ENCODE measurements around the gene MAML2. TPM values are rescaled to one million over a fixed set of nuclear protein-coding genes. Genes with fewer than 3 reads are reported as not detected.

MAML2 gene
- total RNA-seq, 4 donors from 2014 or later: 34.3 to 58.8 (median 56.0) TPM

- no peak for TF ChIP-seq CTCF (IDR thresholded peaks at IDR 0.05; ENCODE audit: low read depth)
Observed at GRCh38 chr11:96084610-96085318, 258.2 kb downstream of the MAML2 start.

- no peak for TF ChIP-seq CTCF (IDR thresholded peaks at IDR 0.05; ENCODE audit: low read depth)
Observed at GRCh38 chr11:96082936-96083335, 260.1 kb downstream of the MAML2 start.

- no peak for TF ChIP-seq CTCF (IDR thresholded peaks at IDR 0.05; ENCODE audit: low read depth)
Observed at GRCh38 chr11:96082002-96082899, 260.7 kb downstream of the MAML2 start.

GRCh38 chr11:96081561-96081960, 261.4 kb downstream of the MAML2 start:
- no peak for TF ChIP-seq CTCF (IDR thresholded peaks at IDR 0.05; ENCODE audit: low read depth)

GRCh38 chr11:96079691-96080090, 263.3 kb downstream of the MAML2 start:
- TF ChIP-seq CTCF (IDR thresholded peaks at IDR 0.05; ENCODE audit: low read depth): no peak

GRCh38 chr11:96075532-96075959, 267.4 kb downstream of the MAML2 start:
- no peak for TF ChIP-seq CTCF (IDR thresholded peaks at IDR 0.05; ENCODE audit: low read depth)
